Measurements from ENCODE around the gene MBD3L5.

DNA sequence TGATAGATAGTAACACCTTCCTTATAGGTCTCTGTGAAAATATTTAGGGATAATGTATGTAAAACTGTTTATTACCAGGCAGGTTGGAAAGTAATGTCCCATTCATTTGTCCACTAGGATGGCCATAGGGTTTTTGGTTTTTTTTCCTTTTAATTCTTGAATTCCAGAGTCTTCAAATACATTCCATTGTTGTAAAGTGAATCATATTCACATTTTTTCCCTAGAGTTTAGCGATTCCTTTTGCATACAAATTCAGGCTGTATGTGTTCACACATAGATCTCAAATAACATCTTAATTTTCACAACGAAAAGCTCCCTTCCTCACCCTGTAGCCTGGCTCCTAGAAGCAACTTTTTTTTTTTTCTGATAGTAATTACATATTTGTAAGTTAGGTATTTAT, 37.3 kb downstream of the MBD3L5 start:
- TF ChIP-seq, protein P1, sequence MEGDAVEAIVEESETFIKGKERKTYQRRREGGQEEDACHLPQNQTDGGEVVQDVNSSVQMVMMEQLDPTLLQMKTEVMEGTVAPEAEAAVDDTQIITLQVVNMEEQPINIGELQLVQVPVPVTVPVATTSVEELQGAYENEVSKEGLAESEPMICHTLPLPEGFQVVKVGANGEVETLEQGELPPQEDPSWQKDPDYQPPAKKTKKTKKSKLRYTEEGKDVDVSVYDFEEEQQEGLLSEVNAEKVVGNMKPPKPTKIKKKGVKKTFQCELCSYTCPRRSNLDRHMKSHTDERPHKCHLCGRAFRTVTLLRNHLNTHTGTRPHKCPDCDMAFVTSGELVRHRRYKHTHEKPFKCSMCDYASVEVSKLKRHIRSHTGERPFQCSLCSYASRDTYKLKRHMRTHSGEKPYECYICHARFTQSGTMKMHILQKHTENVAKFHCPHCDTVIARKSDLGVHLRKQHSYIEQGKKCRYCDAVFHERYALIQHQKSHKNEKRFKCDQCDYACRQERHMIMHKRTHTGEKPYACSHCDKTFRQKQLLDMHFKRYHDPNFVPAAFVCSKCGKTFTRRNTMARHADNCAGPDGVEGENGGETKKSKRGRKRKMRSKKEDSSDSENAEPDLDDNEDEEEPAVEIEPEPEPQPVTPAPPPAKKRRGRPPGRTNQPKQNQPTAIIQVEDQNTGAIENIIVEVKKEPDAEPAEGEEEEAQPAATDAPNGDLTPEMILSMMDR (IDR thresholded peaks at IDR 0.05; ENCODE audit: low read depth, low read length, missing input control): no peak
- TF ChIP-seq, protein P2, sequence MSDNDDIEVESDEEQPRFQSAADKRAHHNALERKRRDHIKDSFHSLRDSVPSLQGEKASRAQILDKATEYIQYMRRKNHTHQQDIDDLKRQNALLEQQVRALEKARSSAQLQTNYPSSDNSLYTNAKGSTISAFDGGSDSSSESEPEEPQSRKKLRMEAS (IDR thresholded peaks at IDR 0.05): no peak
- TF ChIP-seq SP1 (IDR thresholded peaks at IDR 0.05): no peak
- TF ChIP-seq, protein P3, sequence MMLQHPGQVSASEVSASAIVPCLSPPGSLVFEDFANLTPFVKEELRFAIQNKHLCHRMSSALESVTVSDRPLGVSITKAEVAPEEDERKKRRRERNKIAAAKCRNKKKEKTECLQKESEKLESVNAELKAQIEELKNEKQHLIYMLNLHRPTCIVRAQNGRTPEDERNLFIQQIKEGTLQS (IDR thresholded peaks at IDR 0.05): no peak
- no peak for TF ChIP-seq RAD21 (IDR thresholded peaks at IDR 0.05)
- TF ChIP-seq, protein P4, sequence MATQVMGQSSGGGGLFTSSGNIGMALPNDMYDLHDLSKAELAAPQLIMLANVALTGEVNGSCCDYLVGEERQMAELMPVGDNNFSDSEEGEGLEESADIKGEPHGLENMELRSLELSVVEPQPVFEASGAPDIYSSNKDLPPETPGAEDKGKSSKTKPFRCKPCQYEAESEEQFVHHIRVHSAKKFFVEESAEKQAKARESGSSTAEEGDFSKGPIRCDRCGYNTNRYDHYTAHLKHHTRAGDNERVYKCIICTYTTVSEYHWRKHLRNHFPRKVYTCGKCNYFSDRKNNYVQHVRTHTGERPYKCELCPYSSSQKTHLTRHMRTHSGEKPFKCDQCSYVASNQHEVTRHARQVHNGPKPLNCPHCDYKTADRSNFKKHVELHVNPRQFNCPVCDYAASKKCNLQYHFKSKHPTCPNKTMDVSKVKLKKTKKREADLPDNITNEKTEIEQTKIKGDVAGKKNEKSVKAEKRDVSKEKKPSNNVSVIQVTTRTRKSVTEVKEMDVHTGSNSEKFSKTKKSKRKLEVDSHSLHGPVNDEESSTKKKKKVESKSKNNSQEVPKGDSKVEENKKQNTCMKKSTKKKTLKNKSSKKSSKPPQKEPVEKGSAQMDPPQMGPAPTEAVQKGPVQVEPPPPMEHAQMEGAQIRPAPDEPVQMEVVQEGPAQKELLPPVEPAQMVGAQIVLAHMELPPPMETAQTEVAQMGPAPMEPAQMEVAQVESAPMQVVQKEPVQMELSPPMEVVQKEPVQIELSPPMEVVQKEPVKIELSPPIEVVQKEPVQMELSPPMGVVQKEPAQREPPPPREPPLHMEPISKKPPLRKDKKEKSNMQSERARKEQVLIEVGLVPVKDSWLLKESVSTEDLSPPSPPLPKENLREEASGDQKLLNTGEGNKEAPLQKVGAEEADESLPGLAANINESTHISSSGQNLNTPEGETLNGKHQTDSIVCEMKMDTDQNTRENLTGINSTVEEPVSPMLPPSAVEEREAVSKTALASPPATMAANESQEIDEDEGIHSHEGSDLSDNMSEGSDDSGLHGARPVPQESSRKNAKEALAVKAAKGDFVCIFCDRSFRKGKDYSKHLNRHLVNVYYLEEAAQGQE (IDR thresholded peaks at IDR 0.05): no peak
- no peak for TF ChIP-seq YY1 (IDR thresholded peaks at IDR 0.05)
- no peak for TF ChIP-seq GABPA (IDR thresholded peaks at IDR 0.05 in 1 of 2, conservative IDR thresholded peaks at IDR 0.05 in 1 of 2)
- TF ChIP-seq HNF4A (conservative IDR thresholded peaks at IDR 0.05): no peak
- no peak for TF ChIP-seq JUND (IDR thresholded peaks at IDR 0.05)
- no peak for TF ChIP-seq EGR1 (IDR thresholded peaks at IDR 0.05; ENCODE audit: low read depth in 2 of 2)
